Effector memory CD8-positive, alpha-beta T cell (primary cell): Measurements from ENCODE around the gene SPEF2.

Source experiments
- ATAC-seq: fragments of 150-1000 bp; cut with Tn5 transposase; replicated peaks from 2 replicates; pipeline ENCODE4 v1.10.0; 2021; ENCODE audit warnings: mild to moderate bottlenecking, moderate library complexity
- DNase-seq, 3 experiments: peaks; one replicate each; pipeline ENCODE4 v3.0.0; 2021
- H3K27ac Mint-ChIP-seq, 2 donors: one replicate each; pipeline ENCODE4 v1.8.0; 2022; ENCODE audit warnings: mild to moderate bottlenecking in 2 of 2, mixed read lengths in 2 of 2, moderate library complexity in 2 of 2
- H3K27me3 Mint-ChIP-seq, 2 donors: one replicate each; pipeline ENCODE4 v1.8.0; 2022; ENCODE audit warnings: mixed read lengths in 2 of 2
- H3K36me3 Mint-ChIP-seq: one replicate; pipeline ENCODE4 v1.8.0; 2022; ENCODE audit warnings: mild to moderate bottlenecking, moderate library complexity, mixed read lengths; ENCODE audit not compliant: insufficient read depth
- H3K4me1 Mint-ChIP-seq, 2 donors: one replicate each; pipeline ENCODE4 v1.8.0; 2022; ENCODE audit warnings: low read depth in 2 of 2, mixed read lengths in 2 of 2
- H3K4me3 Mint-ChIP-seq, 2 donors: one replicate each; pipeline ENCODE4 v1.8.0; 2022; ENCODE audit warnings: mild to moderate bottlenecking in 2 of 2, mixed read lengths in 2 of 2, moderate library complexity in 2 of 2
- H3K9me3 Mint-ChIP-seq, 2 donors: one replicate each; pipeline ENCODE4 v1.8.0; 2022; ENCODE audit warnings: mixed read lengths in 2 of 2

Gene SPEF2

DNA sequence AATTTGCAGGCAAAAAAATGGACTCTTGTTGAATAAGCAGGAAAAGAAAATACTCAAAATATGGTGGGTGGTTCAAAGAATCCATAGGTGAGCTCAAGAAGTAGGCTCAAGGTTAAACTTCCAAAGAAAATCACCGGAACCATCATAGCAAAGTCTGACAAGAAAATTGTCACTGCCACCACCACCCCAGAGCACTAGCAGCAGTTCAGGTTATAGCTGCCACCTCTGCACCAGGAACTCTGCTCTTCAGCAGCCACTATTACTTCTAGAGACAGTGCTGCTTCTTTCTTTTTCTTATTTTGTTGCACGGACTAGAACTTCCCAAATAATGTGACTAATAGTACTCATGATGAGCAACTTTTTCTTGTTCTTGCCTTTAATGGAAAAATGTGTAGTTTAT, 70.3 kb downstream of the SPEF2 start:
- H3K27me3 Mint-ChIP-seq: no peaks in the 10 kb centered on the region
- no peaks in the 10 kb centered on the region for H3K9me3 Mint-ChIP-seq
- H3K27ac Mint-ChIP-seq: no peak overlapping the region
- ATAC-seq: no peak
- H3K4me3 Mint-ChIP-seq: no peak overlapping the region
- no peaks in the 10 kb centered on the region for H3K36me3 Mint-ChIP-seq
- peaks cover 0 to 2% of the 10 kb centered on the region in 2 donors for H3K4me1 Mint-ChIP-seq
- no peak for DNase-seq

DNA sequence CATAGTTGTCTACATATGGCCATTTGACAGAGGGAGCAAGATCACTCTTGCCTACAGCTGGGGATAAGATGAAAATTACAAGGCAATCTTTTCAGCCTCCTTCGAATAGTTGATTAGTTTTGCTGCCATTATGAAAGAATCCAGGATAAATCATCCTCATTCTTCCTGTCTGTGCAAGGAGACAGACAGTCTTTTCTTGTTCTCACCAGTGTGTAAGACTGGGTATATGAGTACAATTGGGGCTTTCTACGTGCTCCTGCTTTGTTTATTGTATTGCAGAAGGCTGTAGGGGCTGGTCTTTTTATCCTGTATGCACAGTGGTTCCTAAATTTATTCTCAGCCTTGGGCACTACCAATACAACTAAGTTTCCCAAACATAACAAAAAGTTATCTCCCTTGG, 76.8 kb downstream of the SPEF2 start:
- H3K36me3 Mint-ChIP-seq: no peaks in the 10 kb centered on the region
- peaks cover 0 to 2% of the 10 kb centered on the region in 2 donors for H3K4me1 Mint-ChIP-seq
- H3K27ac Mint-ChIP-seq: no peak overlapping the region
- H3K27me3 Mint-ChIP-seq: no peaks in the 10 kb centered on the region
- no peak for ATAC-seq
- H3K4me3 Mint-ChIP-seq: no peak overlapping the region
- no peaks in the 10 kb centered on the region for H3K9me3 Mint-ChIP-seq
- no peak for DNase-seq

DNA sequence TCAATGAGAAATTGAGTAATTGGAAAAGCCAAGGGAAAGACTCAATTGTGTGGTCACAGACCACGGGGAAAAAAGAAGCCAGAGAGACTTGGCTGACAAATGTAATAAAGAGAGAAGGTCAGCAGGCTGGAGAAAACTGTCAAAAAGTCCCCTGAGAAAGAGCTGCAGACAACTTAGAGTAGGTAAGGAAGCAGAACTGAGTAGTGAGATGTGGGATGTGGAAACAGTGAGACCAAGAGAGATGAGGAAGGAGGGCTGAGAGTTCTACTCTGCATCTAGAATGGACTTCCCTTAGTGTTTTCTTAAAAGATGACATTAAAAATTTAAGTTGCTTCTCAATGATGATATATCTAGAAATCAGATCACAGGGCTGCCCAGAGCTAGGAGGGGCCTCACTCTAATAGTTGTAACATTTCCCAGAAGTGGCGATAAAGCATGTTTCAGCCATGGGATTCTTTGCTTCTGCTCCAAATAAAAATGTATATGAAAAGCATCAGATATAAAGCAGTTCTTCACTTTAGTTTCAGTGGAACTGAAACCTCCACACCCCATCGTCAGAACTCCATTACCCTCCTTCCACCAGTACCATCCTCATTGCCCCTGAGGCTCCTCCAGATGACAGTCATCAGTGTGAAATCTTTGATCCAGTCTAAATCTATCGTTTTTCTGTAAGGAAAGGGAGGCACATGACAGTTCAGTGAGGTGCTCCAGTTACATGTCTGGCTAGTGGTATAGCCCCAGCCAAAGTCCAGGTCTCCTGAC, 80.6 kb downstream of the SPEF2 start:
- Mint-ChIP-seq H3K9me3 (no peaks in the 10 kb centered on the region), H3K27ac (no peak overlapping the region), H3K36me3 (no peaks in the 10 kb centered on the region), H3K4me1 (no peaks in the 10 kb centered on the region), H3K4me3 (no peak overlapping the region), H3K27me3 (no peaks in the 10 kb centered on the region)
- ATAC-seq (no peak), DNase-seq (no peak)

DNA sequence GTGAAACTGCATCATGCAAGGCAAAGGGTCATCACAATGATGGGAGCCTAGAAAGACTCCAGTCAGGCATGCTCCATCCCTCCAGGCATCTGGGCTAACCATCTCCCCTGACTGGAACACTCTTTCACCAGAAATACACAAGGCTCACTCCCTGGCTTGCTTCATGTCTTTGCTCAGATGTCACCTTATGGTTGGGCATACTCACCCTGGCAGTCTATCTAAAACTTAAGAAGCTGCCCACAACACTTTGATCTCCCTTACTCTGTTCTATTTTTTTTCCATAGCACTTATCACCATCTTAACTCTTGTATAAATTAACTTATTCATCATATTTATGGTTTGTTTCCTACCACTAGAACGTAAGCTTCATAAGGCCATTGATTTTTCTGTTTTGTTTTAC, 90.0 kb downstream of the SPEF2 start:
- Mint-ChIP-seq H3K4me3 (no peak overlapping the region), H3K36me3 (peaks cover 3% of the 10 kb centered on the region), H3K4me1 (peaks cover 0 to 2% of the 10 kb centered on the region in 2 donors), H3K27ac (peak overlapping the region in 1 of 2 donors; percentile 7), H3K27me3 (no peaks in the 10 kb centered on the region), H3K9me3 (peaks cover 0 to 5% of the 10 kb centered on the region in 2 donors)
- DNase-seq (no peak), ATAC-seq (no peak)

DNA sequence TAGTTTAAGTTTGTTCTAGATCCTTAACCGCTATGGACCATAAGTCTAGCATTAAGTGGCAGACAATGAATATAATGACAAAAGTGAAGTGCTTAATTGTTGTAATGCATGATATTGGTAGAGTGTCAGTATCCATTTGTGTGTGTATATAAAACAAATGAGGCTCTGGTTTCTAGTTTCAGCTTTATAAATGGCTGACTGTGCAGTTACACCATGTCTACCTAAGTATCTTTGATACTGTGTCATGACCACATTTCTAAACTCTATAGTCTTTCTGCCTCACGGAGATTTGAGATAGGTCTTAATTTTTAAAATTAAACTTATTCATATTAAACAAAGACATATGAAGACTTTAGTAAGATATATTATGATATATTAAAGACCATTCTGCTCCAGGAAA, 92.0 kb downstream of the SPEF2 start:
- H3K4me3 Mint-ChIP-seq: no peak overlapping the region
- no peaks in the 10 kb centered on the region for H3K27me3 Mint-ChIP-seq
- DNase-seq (no peak), ATAC-seq (no peak)
- no peak overlapping the region for H3K27ac Mint-ChIP-seq
- H3K36me3 Mint-ChIP-seq: peaks cover 3% of the 10 kb centered on the region
- no peaks in the 10 kb centered on the region for H3K4me1 Mint-ChIP-seq
- peaks cover 0 to 5% of the 10 kb centered on the region in 2 donors for H3K9me3 Mint-ChIP-seq

DNA sequence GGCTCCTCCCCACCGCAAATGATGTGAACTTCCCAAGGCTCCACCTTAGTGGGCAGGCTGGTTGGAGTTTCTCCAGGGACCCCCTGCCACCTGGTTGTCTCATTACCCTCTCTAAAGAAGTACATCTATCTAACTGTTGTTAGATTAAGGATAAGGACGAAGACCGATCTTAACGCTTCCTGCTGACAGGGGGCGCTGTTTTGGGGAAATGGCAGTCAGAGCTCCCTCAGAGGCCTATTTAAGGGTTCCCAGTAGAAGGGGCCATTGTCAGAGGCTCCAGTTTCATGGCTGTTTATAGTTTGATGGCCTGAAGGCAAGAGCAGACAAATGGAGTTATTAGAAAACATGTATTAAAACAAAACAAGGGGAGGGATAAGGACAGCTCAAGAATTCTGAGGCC, 100.1 kb downstream of the SPEF2 start:
- no peak for ATAC-seq
- no peaks in the 10 kb centered on the region for H3K4me1 Mint-ChIP-seq
- no peaks in the 10 kb centered on the region for H3K9me3 Mint-ChIP-seq
- no peaks in the 10 kb centered on the region for H3K36me3 Mint-ChIP-seq
- H3K27me3 Mint-ChIP-seq: no peaks in the 10 kb centered on the region
- DNase-seq: no peak
- no peak overlapping the region for H3K4me3 Mint-ChIP-seq
- H3K27ac Mint-ChIP-seq: peak overlapping the region in 1 of 2 donors; percentile 31

DNA sequence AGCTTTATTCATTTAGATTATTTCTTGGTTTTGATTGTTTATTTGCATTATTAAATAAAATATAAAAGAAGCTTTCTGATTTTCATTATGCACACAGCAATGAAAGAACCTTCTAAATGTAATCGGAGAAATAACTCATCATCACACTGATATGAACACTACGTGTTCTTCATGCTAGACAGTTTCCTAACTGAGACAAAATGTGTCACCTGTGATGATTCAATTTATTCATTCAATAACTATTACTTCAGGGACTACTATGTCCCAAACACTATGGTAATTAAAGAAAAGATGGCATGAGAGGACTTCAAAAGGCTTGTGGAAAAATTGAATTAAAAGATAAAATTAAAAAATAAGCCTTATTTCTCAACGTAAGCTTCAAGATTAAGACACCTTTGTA, 118.1 kb downstream of the SPEF2 start:
- no peaks in the 10 kb centered on the region for H3K9me3 Mint-ChIP-seq
- H3K27ac Mint-ChIP-seq: no peak overlapping the region
- H3K4me1 Mint-ChIP-seq: peaks cover 1 to 8% of the 10 kb centered on the region in 2 donors
- no peaks in the 10 kb centered on the region for H3K36me3 Mint-ChIP-seq
- no peak overlapping the region for H3K4me3 Mint-ChIP-seq
- no peak for DNase-seq
- no peak for ATAC-seq
- no peaks in the 10 kb centered on the region for H3K27me3 Mint-ChIP-seq

DNA sequence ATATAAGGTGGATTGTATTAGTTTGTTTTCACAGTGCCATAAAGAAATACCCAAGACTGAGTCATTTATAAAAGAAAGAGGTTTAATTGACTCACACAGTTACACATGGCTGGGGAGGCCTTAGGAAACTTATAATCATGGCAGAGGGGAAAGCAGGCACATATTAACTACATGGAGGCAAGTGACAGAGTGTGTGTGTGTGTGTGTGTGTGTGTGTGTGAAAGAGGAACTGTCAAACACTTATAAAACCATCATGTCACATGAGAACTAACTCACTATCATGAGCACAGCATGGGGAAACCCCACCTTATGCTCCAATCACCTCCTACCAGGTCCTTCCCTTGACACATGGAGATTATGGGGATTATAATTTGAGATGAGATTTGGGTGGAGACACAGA, 118.6 kb downstream of the SPEF2 start:
- no peak for DNase-seq
- no peak overlapping the region for H3K27ac Mint-ChIP-seq
- ATAC-seq: no peak
- no peak overlapping the region for H3K4me3 Mint-ChIP-seq
- peaks cover 4 to 8% of the 10 kb centered on the region in 2 donors for H3K4me1 Mint-ChIP-seq
- H3K36me3 Mint-ChIP-seq: no peaks in the 10 kb centered on the region
- H3K9me3 Mint-ChIP-seq: no peaks in the 10 kb centered on the region
- H3K27me3 Mint-ChIP-seq: no peaks in the 10 kb centered on the region

DNA sequence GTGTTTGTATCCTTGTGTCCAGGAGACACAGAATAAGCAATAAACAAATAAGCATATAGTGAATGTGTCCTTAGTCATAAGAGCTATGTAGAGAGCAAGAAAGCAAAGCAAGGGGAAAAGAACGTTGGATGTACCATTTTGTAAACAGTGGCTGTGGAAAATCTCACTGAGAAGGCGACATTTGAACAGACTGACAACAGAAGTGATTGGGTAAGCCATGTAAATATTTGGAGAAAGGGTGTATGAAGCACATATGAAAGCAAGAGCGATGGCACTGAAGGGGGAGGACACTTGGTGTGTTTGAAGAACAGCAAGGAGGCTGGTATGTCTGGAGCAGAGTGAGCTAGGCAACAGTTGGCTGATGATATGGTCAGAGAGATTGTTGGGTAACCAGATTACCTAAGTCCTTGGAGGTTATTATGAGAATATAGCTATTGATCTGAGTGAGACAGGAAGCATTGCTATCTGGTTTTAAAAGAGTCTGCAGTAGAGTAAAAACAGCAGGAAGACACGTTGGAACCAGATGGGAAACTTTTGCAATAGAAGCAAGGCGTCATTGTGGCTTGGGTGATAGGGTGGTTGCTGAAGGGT, 123.6 kb downstream of the SPEF2 start:
- peaks cover 4% of the 10 kb centered on the region in 2 donors for H3K4me1 Mint-ChIP-seq
- peaks cover 4% of the 10 kb centered on the region in 2 donors for H3K9me3 Mint-ChIP-seq
- no peak overlapping the region for H3K4me3 Mint-ChIP-seq
- H3K27ac Mint-ChIP-seq: no peak overlapping the region
- DNase-seq (no peak), ATAC-seq (no peak)
- no peaks in the 10 kb centered on the region for H3K36me3 Mint-ChIP-seq
- H3K27me3 Mint-ChIP-seq: peaks cover 0 to 4% of the 10 kb centered on the region in 2 donors

DNA sequence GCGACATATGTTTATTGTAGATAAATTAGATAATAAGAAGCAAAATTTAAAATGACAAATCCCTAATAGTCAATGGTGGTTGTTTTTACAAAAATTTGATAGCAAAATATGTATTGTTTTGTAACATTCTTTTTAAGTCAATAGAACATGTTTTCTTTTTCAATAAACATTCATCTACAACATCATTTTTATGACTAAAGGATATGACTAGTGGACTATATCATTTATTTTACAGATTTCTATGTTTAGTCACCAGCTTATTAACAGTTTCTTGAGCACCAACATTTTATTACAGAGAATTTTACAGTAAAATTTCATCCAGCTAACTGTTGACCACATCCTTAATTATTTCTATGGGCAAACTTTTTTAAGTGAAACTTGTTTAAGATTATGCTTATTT, 124.3 kb downstream of the SPEF2 start:
- DNase-seq (no peak), ATAC-seq (no peak)
- Mint-ChIP-seq H3K36me3 (no peaks in the 10 kb centered on the region), H3K9me3 (peaks cover 4 to 10% of the 10 kb centered on the region in 2 donors), H3K27ac (no peak overlapping the region), H3K27me3 (peaks cover 0 to 7% of the 10 kb centered on the region in 2 donors), H3K4me3 (no peak overlapping the region), H3K4me1 (peaks cover 4% of the 10 kb centered on the region in 2 donors)

DNA sequence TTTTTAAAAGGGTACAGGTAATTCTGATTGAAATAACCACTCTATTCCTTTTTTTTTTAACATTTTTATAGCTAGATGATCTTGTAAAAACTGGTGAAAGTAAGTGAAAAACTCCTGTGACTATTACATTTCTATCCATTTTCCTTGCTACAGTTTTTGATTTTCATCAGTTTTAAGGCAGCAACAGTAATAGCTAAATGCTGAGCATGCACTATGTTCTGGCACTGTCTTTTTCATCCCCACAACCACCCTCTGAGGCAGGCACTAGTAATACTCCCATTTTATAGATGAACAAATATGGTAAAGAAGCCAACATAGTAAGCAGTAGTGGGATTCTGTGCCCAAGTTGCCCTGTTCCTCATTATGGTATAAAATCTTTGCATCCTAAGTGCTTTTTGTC, 126.0 kb downstream of the SPEF2 start:
- no peaks in the 10 kb centered on the region for H3K36me3 Mint-ChIP-seq
- ATAC-seq (no peak), DNase-seq (no peak)
- no peak overlapping the region for H3K27ac Mint-ChIP-seq
- H3K27me3 Mint-ChIP-seq: peaks cover 0 to 7% of the 10 kb centered on the region in 2 donors
- no peak overlapping the region for H3K4me3 Mint-ChIP-seq
- peaks cover 9 to 20% of the 10 kb centered on the region in 2 donors for H3K9me3 Mint-ChIP-seq
- peaks cover 4% of the 10 kb centered on the region in 2 donors for H3K4me1 Mint-ChIP-seq

DNA sequence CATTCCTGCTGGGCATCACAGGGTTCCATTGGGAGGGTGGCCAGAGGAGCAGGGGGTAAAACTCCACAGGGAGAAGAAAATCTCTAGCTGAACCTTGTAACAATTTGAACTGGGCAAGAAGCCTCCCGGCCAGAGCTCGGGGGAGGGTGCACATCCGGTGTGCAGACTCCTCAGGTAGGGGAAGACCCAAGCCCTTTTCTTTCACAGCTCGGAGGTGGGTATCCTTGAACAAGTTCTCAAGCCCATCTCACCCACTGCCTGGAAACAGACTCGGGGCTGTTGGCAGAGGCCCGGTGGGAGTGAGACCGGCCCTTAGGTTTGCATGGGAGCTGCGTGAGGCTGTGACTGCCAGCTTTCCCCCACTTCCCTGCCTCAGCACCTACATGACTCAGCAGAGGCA, 127.5 kb downstream of the SPEF2 start:
- Mint-ChIP-seq H3K4me1 (peaks cover 0 to 4% of the 10 kb centered on the region in 2 donors), H3K27ac (no peak overlapping the region), H3K36me3 (no peaks in the 10 kb centered on the region), H3K9me3 (peaks cover 13 to 20% of the 10 kb centered on the region in 2 donors), H3K4me3 (no peak overlapping the region), H3K27me3 (peaks cover 0 to 7% of the 10 kb centered on the region in 2 donors)
- ATAC-seq (no peak), DNase-seq (no peak)

DNA sequence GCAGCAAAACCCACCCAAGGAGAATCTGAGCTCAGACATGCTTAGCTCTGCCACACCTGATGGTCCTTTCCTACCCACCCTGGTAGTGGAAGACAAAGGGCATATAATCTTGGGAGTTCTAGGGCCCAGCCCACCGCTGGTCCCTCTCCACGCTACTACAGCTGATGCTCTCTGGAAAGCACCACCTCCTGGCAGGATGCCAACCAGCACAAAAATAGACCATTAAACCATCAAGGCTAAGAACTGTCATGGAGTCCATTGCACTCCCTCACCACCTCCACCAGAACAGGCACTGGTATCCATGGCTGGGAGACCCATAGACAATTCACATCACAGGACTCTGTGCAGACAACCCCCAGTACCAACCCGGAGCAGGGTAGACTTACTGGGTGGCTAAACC, 128.0 kb downstream of the SPEF2 start:
- ATAC-seq (no peak), DNase-seq (no peak)
- H3K9me3 Mint-ChIP-seq: peaks cover 13 to 20% of the 10 kb centered on the region in 2 donors
- H3K36me3 Mint-ChIP-seq: no peaks in the 10 kb centered on the region
- peaks cover 0 to 7% of the 10 kb centered on the region in 2 donors for H3K27me3 Mint-ChIP-seq
- no peak overlapping the region for H3K27ac Mint-ChIP-seq
- H3K4me3 Mint-ChIP-seq: no peak overlapping the region
- peaks cover 0 to 4% of the 10 kb centered on the region in 2 donors for H3K4me1 Mint-ChIP-seq

DNA sequence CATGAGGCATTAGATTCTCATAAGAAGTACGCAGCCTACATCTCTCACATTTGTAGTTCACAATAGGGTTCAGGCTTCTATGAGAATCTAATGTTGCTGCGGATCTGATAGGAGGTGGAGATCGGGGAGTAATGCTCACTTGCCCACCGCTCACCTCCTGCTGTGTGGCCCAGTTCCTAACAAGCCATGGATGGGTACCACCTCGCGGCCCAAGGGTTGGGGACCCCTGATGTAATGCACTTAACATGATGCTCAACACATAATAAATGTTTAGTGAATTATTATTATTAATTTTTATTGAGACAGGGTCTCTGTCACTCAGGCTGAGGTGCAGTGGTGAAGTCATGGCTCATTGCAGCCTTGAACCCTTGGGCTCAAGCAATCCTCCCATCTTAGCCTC, 134.3 kb downstream of the SPEF2 start:
- ATAC-seq: no peak
- Mint-ChIP-seq H3K4me3 (no peak overlapping the region), H3K9me3 (peaks cover 9 to 10% of the 10 kb centered on the region in 2 donors), H3K36me3 (no peaks in the 10 kb centered on the region), H3K27me3 (no peaks in the 10 kb centered on the region), H3K27ac (no peak overlapping the region), H3K4me1 (peaks cover 0 to 2% of the 10 kb centered on the region in 2 donors)
- no peak for DNase-seq
